SJSA1 (cell line): ENCODE data around the gene ARMC9. TPM values are rescaled to one million over a fixed set of nuclear protein-coding genes. Genes with fewer than 3 reads are reported as not detected.
"Not testable (repeated sequence)": the region's sequence is repeated elsewhere in the genome, so short reads cannot be mapped to it uniquely, and the experiment has no call there.

Source experiments
- DNase-seq, 2 experiments: peaks; one replicate each; pipeline ENCODE4 v3.0.0-alpha.2; 2015 to 2020; ENCODE audit warnings: low spot score in 2 of 2, low read depth in 1 of 2
- H3K27ac ChIP-seq: fragments of 250-450 bp; sonication (Bioruptor Pico); 2 replicates; pipeline ENCODE4 v1.5.1; 2020; ENCODE audit warnings: mild to moderate bottlenecking, moderate library complexity
- H3K27me3 ChIP-seq: fragments of 250-450 bp; sonication (Bioruptor Pico); replicated peaks from 2 replicates; pipeline ENCODE4 v1.5.1; 2020; ENCODE audit warnings: mild to moderate bottlenecking, moderate library complexity
- H3K36me3 ChIP-seq: fragments of 250-450 bp; sonication (Bioruptor Pico); 2 replicates; pipeline ENCODE4 v1.5.1; 2020; ENCODE audit warnings: mild to moderate bottlenecking
- H3K4me1 ChIP-seq: fragments of 250-450 bp; sonication (Bioruptor Pico); replicated peaks from 2 replicates; pipeline ENCODE4 v1.6.1; 2021; ENCODE audit warnings: mild to moderate bottlenecking
- H3K4me3 ChIP-seq: fragments of 250-450 bp; sonication (Bioruptor Pico); 2 replicates; pipeline ENCODE4 v1.5.1; 2020; ENCODE audit warnings: mild to moderate bottlenecking
- H3K9me3 ChIP-seq: fragments of 250-450 bp; sonication (Bioruptor Pico); replicated peaks from 2 replicates; pipeline ENCODE4 v1.5.1; 2020; ENCODE audit warnings: mild to moderate bottlenecking
- total RNA-seq: library from RNA; depleted of rRNA; stranded (reverse); fragments of >200 nt; shearing (Covaris generic); gene quantifications from 2 replicates; pipeline ENCODE4 v1.2.3, GENCODE V29; 2014

ARMC9 gene
- total RNA-seq, 1 experiment from 2014 or later: 19.1 TPM

- Histone ChIP-seq H3K9me3 (no peaks in the 10 kb centered on the region), H3K27ac (no peak overlapping the region)
Measured at GRCh38 chr2:231295363-231295655, 96.9 kb downstream of the ARMC9 start.

GRCh38 chr2:231296401-231296974 lies 98.1 kb downstream of the ARMC9 start:
- Histone ChIP-seq H3K4me1 (peaks cover 15% of the 10 kb centered on the region), H3K36me3 (no peaks in the 10 kb centered on the region), H3K4me3 (no peak overlapping the region), H3K9me3 (no peaks in the 10 kb centered on the region), H3K27ac (no peak overlapping the region), H3K27me3 (no peaks in the 10 kb centered on the region)
- DNase-seq: no peak

More at GRCh38 chr2:231295363-231295655, 96.9 kb downstream of the ARMC9 start:
- no peak for DNase-seq
- no peaks in the 10 kb centered on the region for H3K36me3 ChIP-seq
- H3K4me1 ChIP-seq: peaks cover 9% of the 10 kb centered on the region
- H3K4me3 ChIP-seq: no peak overlapping the region
- H3K27me3 ChIP-seq: no peaks in the 10 kb centered on the region

GRCh38 chr2:231297108-231297908 lies 98.9 kb downstream of the ARMC9 start:
- Histone ChIP-seq H3K9me3 (no peaks in the 10 kb centered on the region), H3K4me1 (peaks cover 15% of the 10 kb centered on the region), H3K27ac (no peak overlapping the region), H3K27me3 (no peaks in the 10 kb centered on the region), H3K4me3 (no peak overlapping the region), H3K36me3 (no peaks in the 10 kb centered on the region)
- DNase-seq: peak; percentile 36 to 62

GRCh38 chr2:231298091-231298490 lies 99.7 kb downstream of the ARMC9 start:
- no peaks in the 10 kb centered on the region for H3K9me3 ChIP-seq
- H3K4me1 ChIP-seq: peaks cover 15% of the 10 kb centered on the region
- H3K27me3 ChIP-seq: no peaks in the 10 kb centered on the region
- no peak overlapping the region for H3K27ac ChIP-seq
- no peak overlapping the region for H3K4me3 ChIP-seq
- DNase-seq: no peak
- H3K36me3 ChIP-seq: no peaks in the 10 kb centered on the region

GRCh38 chr2:231299267-231299666 lies 100.8 kb downstream of the ARMC9 start:
- Histone ChIP-seq H3K4me1 (peaks cover 15% of the 10 kb centered on the region), H3K9me3 (no peaks in the 10 kb centered on the region), H3K36me3 (no peaks in the 10 kb centered on the region), H3K4me3 (no peak overlapping the region), H3K27me3 (no peaks in the 10 kb centered on the region), H3K27ac (no peak overlapping the region)
- DNase-seq: no peak

- H3K4me1 ChIP-seq: peaks cover 15% of the 10 kb centered on the region
- H3K27ac ChIP-seq: no peak overlapping the region
- no peaks in the 10 kb centered on the region for H3K36me3 ChIP-seq
- no peak overlapping the region for H3K4me3 ChIP-seq
- no peaks in the 10 kb centered on the region for H3K27me3 ChIP-seq
- H3K9me3 ChIP-seq: no peaks in the 10 kb centered on the region
- DNase-seq: peak in 1 of 2 experiments; percentile 28
Measured at GRCh38 chr2:231300020-231300721, 101.7 kb downstream of the ARMC9 start.

- no peak overlapping the region for H3K4me3 ChIP-seq
- H3K4me1 ChIP-seq: peaks cover 15% of the 10 kb centered on the region
- H3K27me3 ChIP-seq: no peaks in the 10 kb centered on the region
- no peak for DNase-seq
- no peaks in the 10 kb centered on the region for H3K9me3 ChIP-seq
- no peak overlapping the region for H3K27ac ChIP-seq
- H3K36me3 ChIP-seq: no peaks in the 10 kb centered on the region
Measured at GRCh38 chr2:231300722-231301076, 102.3 kb downstream of the ARMC9 start.

GRCh38 chr2:231304259-231304658 lies 105.8 kb downstream of the ARMC9 start:
- not testable (repeated sequence) for H3K9me3 ChIP-seq, H3K27ac ChIP-seq, DNase-seq, H3K36me3 ChIP-seq, H3K27me3 ChIP-seq, H3K4me3 ChIP-seq
- peaks cover 12% of the 10 kb centered on the region for H3K4me1 ChIP-seq

- no peaks in the 10 kb centered on the region for H3K27me3 ChIP-seq
- H3K4me1 ChIP-seq: peaks cover 7% of the 10 kb centered on the region
- no peaks in the 10 kb centered on the region for H3K36me3 ChIP-seq
- DNase-seq: no peak
- no peak overlapping the region for H3K4me3 ChIP-seq
- no peak overlapping the region for H3K27ac ChIP-seq
- no peaks in the 10 kb centered on the region for H3K9me3 ChIP-seq
Measured at GRCh38 chr2:231305221-231305620, 106.8 kb downstream of the ARMC9 start.

- Histone ChIP-seq H3K27me3 (no peaks in the 10 kb centered on the region), H3K9me3 (no peaks in the 10 kb centered on the region), H3K4me1 (no peaks in the 10 kb centered on the region), H3K27ac (no peak overlapping the region), H3K4me3 (no peak overlapping the region), H3K36me3 (no peaks in the 10 kb centered on the region)
- DNase-seq: no peak
Measured at GRCh38 chr2:231306791-231307393, 108.5 kb downstream of the ARMC9 start.

- H3K4me3 ChIP-seq: no peak overlapping the region
- H3K27me3 ChIP-seq: no peaks in the 10 kb centered on the region
- no peaks in the 10 kb centered on the region for H3K36me3 ChIP-seq
- no peak for DNase-seq
- no peaks in the 10 kb centered on the region for H3K9me3 ChIP-seq
- no peak overlapping the region for H3K27ac ChIP-seq
- H3K4me1 ChIP-seq: no peaks in the 10 kb centered on the region
Measured at GRCh38 chr2:231308219-231308618, 109.8 kb downstream of the ARMC9 start.

GRCh38 chr2:231308631-231309428 lies 110.4 kb downstream of the ARMC9 start:
- Histone ChIP-seq H3K9me3 (no peaks in the 10 kb centered on the region), H3K36me3 (no peaks in the 10 kb centered on the region), H3K27me3 (no peaks in the 10 kb centered on the region), H3K27ac (no peak overlapping the region), H3K4me1 (no peaks in the 10 kb centered on the region), H3K4me3 (no peak overlapping the region)
- peak in 1 of 2 experiments; percentile 16 for DNase-seq

GRCh38 chr2:231312066-231312465 lies 113.6 kb downstream of the ARMC9 start:
- H3K4me3 ChIP-seq: no peak overlapping the region
- no peaks in the 10 kb centered on the region for H3K4me1 ChIP-seq
- DNase-seq: no peak
- no peaks in the 10 kb centered on the region for H3K36me3 ChIP-seq
- no peak overlapping the region for H3K27ac ChIP-seq
- H3K27me3 ChIP-seq: no peaks in the 10 kb centered on the region
- no peaks in the 10 kb centered on the region for H3K9me3 ChIP-seq
